ENCODE data around the gene TMEM52B. TPM values are rescaled to one million over a fixed set of nuclear protein-coding genes. Genes with fewer than 3 reads are reported as not detected.

TMEM52B gene
- total and polyA plus RNA-seq, 4 donors: 0.37 TPM; not detected in 3

DNA sequence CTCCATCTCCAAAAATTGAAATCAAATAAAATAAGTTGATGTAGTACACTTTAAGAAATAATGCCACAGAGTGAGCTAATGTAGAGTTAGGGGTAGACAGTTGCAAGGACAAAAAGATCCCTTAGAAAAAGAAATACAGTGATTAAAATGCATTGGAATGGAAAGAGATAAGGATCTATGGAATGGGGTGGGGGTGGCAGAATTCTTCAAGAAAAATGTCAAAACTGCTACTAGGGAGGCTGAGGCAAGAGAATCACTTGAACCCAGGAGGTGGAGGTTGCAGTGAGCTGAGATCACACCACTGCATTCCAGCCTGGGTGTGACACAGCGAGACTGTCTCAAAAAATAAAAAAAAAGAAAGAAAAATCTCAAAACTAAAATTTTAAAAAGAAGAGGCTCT is 13.4 kb upstream of the TMEM52B start (continued):
- no peak for TF ChIP-seq YY1 (IDR thresholded peaks at IDR 0.05)
- no peak for TF ChIP-seq HNF4G (IDR thresholded peaks at IDR 0.05)
- no peak for TF ChIP-seq TAF1 (conservative IDR thresholded peaks at IDR 0.05)
- TF ChIP-seq, protein P1, sequence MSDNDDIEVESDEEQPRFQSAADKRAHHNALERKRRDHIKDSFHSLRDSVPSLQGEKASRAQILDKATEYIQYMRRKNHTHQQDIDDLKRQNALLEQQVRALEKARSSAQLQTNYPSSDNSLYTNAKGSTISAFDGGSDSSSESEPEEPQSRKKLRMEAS (IDR thresholded peaks at IDR 0.05): no peak
- no peak for TF ChIP-seq JUND (IDR thresholded peaks at IDR 0.05)

DNA sequence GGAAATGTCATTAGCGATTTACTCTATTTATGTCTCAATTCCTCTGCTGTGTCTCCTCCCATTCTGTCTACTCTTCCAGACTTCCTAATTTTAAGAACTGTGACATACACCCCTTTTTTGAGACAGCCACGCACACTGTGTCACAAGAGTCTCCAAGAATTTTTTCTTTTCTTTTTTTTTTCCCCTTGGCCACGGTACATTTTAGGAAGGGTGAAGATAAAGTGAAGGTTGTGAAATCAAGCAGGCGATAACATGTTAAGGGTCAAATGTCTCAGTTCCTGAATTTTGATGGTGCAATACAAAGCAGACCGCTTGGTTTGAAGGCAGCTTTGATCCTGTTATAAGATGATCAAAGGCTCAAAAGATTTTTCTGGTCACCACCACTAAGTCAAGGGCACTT is 11.2 kb upstream of the TMEM52B start:
- H3K9ac ChIP-seq (ENCODE audit: low read depth in 1 of 2, low read length in 2 of 2): peak overlapping the region in 1 of 2 donors; percentile 1
- H3K27ac ChIP-seq (ENCODE audit: low read depth in 1 of 2, low read length in 2 of 2): no peak overlapping the region
- TF ChIP-seq HNF4A (conservative IDR thresholded peaks at IDR 0.05): peak; percentile 16 to 62
- TF ChIP-seq, protein P2, sequence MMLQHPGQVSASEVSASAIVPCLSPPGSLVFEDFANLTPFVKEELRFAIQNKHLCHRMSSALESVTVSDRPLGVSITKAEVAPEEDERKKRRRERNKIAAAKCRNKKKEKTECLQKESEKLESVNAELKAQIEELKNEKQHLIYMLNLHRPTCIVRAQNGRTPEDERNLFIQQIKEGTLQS (IDR thresholded peaks at IDR 0.05): peak; percentile 25
- peak; percentile 15 to 22 for TF ChIP-seq RXRA (IDR thresholded peaks at IDR 0.05)
- TF ChIP-seq SP1 (IDR thresholded peaks at IDR 0.05): peak; percentile 13
- no peak for TF ChIP-seq GABPA (IDR thresholded peaks at IDR 0.05 in 1 of 2, conservative IDR thresholded peaks at IDR 0.05 in 1 of 2)
- no peak for DNase-seq (ENCODE audit: low spot score)
- peaks cover 0 to 5% (median 0%) of the 10 kb centered on the region in 4 donors for H3K4me1 ChIP-seq (ENCODE audit: control insufficient read depth in 4 of 4, insufficient read depth in 4 of 4, low read length in 3 of 4)
- H3K9me3 ChIP-seq (ENCODE audit: control insufficient read depth in 4 of 4, low read length in 3 of 4): no peaks in the 10 kb centered on the region
- no peaks in the 10 kb centered on the region for H3K36me3 ChIP-seq (ENCODE audit: control insufficient read depth in 4 of 4, insufficient read depth in 3 of 4, low read depth in 1 of 4, low read length in 3 of 4)
- no peaks in the 10 kb centered on the region for H3K27me3 ChIP-seq (ENCODE audit: control insufficient read depth in 4 of 4, insufficient read depth in 4 of 4, low read length in 3 of 4)
- 35% methylated on average over 5 of the region's 5 CpGs for WGBS
- H3K4me3 ChIP-seq (ENCODE audit: low read depth in 1 of 3, low read length in 3 of 3): no peak overlapping the region

DNA sequence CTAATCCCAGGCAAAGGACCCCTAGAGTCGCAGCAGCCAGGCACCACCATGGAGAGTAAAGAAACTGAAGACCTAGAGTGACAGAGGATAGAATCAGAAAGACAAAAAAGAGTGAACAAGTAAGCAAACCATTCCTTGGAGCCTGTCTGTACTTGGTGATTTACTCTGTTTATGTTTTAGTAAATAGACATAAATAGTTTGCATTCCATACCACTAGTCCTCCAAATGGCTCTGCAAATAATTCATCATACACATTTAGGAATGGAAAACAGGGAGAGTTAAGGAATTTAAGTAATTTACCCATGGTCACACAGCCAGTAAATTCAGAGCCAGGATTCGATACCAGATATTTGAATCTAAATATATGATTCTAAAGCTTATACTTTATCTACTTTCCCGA is 9.7 kb upstream of the TMEM52B start:
- Histone ChIP-seq H3K9me3 (ENCODE audit: control insufficient read depth in 4 of 4, low read length in 3 of 4) (no peaks in the 10 kb centered on the region), H3K36me3 (ENCODE audit: control insufficient read depth in 4 of 4, insufficient read depth in 3 of 4, low read depth in 1 of 4, low read length in 3 of 4) (no peaks in the 10 kb centered on the region), H3K27ac (ENCODE audit: low read depth in 1 of 2, low read length in 2 of 2) (no peak overlapping the region), H3K27me3 (ENCODE audit: control insufficient read depth in 4 of 4, insufficient read depth in 4 of 4, low read length in 3 of 4) (no peaks in the 10 kb centered on the region), H3K4me3 (ENCODE audit: low read depth in 1 of 3, low read length in 3 of 3) (no peak overlapping the region), H3K4me1 (ENCODE audit: control insufficient read depth in 4 of 4, insufficient read depth in 4 of 4, low read length in 3 of 4) (peaks cover 0 to 5% (median 0%) of the 10 kb centered on the region in 4 donors), H3K9ac (ENCODE audit: low read depth in 1 of 2, low read length in 2 of 2) (no peak overlapping the region)
- 81% methylated on average over 3 of the region's 3 CpGs for WGBS
- no peak for DNase-seq (ENCODE audit: low spot score)
- TF ChIP-seq, protein P3, sequence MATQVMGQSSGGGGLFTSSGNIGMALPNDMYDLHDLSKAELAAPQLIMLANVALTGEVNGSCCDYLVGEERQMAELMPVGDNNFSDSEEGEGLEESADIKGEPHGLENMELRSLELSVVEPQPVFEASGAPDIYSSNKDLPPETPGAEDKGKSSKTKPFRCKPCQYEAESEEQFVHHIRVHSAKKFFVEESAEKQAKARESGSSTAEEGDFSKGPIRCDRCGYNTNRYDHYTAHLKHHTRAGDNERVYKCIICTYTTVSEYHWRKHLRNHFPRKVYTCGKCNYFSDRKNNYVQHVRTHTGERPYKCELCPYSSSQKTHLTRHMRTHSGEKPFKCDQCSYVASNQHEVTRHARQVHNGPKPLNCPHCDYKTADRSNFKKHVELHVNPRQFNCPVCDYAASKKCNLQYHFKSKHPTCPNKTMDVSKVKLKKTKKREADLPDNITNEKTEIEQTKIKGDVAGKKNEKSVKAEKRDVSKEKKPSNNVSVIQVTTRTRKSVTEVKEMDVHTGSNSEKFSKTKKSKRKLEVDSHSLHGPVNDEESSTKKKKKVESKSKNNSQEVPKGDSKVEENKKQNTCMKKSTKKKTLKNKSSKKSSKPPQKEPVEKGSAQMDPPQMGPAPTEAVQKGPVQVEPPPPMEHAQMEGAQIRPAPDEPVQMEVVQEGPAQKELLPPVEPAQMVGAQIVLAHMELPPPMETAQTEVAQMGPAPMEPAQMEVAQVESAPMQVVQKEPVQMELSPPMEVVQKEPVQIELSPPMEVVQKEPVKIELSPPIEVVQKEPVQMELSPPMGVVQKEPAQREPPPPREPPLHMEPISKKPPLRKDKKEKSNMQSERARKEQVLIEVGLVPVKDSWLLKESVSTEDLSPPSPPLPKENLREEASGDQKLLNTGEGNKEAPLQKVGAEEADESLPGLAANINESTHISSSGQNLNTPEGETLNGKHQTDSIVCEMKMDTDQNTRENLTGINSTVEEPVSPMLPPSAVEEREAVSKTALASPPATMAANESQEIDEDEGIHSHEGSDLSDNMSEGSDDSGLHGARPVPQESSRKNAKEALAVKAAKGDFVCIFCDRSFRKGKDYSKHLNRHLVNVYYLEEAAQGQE (IDR thresholded peaks at IDR 0.05): no peak
- TF ChIP-seq EGR1 (IDR thresholded peaks at IDR 0.05; ENCODE audit: low read depth in 2 of 2) (no peak), FOXA1 (IDR thresholded peaks at IDR 0.05) (no peak), HNF4A (conservative IDR thresholded peaks at IDR 0.05) (no peak), HNF4G (IDR thresholded peaks at IDR 0.05) (no peak), TAF1 (conservative IDR thresholded peaks at IDR 0.05) (no peak), JUND (IDR thresholded peaks at IDR 0.05) (no peak), GABPA (IDR thresholded peaks at IDR 0.05 in 1 of 2, conservative IDR thresholded peaks at IDR 0.05 in 1 of 2) (no peak), SP1 (IDR thresholded peaks at IDR 0.05) (no peak), RXRA (IDR thresholded peaks at IDR 0.05) (no peak), RAD21 (IDR thresholded peaks at IDR 0.05) (no peak)
- TF ChIP-seq, protein P1 (IDR thresholded peaks at IDR 0.05): no peak
- TF ChIP-seq, protein P2 (IDR thresholded peaks at IDR 0.05): no peak
